Measurements from ENCODE around the gene PTPN1. TPM values are rescaled to one million over a fixed set of nuclear protein-coding genes. Genes with fewer than 3 reads are reported as not detected.

PTPN1 gene
- total RNA-seq, 4 donors from 2014 or later, result 19.9 to 31.4 (median 23.2) TPM

DNA sequence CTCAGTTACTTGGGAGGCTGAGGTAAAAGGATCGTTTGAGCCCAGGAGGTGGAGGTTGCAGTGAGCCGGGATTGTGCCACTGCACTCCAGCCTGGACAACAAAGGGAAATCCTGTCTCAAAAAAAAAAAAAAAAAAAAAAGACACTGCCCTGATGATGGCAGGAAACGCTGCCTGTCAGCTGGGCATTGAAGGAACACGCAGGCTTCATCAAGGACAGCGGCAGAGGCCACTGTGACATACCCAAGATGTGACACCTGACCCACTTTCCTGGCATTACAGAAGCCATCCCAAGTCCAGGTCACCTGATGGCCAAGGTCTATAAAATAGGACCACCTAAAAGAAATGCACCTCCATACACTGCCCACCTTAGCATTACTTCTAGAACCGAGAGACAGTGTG, 105.2 kb downstream of the PTPN1 start:
- no peak for TF ChIP-seq CTCF (IDR thresholded peaks at IDR 0.05; ENCODE audit: low read depth)

GRCh38 chr20:50617022-50617421, 106.8 kb downstream of the PTPN1 start:
- TF ChIP-seq CTCF (IDR thresholded peaks at IDR 0.05; ENCODE audit: low read depth), result no peak

GRCh38 chr20:50618537-50618936, 108.4 kb downstream of the PTPN1 start:
- no peak for TF ChIP-seq CTCF (IDR thresholded peaks at IDR 0.05; ENCODE audit: low read depth)

- TF ChIP-seq CTCF (IDR thresholded peaks at IDR 0.05; ENCODE audit: low read depth), result no peak
Observed at GRCh38 chr20:50621068-50621665, 111.0 kb downstream of the PTPN1 start.

GRCh38 chr20:50624351-50625016, 114.3 kb downstream of the PTPN1 start:
- TF ChIP-seq CTCF (IDR thresholded peaks at IDR 0.05; ENCODE audit: low read depth), result no peak

GRCh38 chr20:50625986-50626677, 115.9 kb downstream of the PTPN1 start:
- no peak for TF ChIP-seq CTCF (IDR thresholded peaks at IDR 0.05; ENCODE audit: low read depth)

- no peak for TF ChIP-seq CTCF (IDR thresholded peaks at IDR 0.05; ENCODE audit: low read depth)
Observed at GRCh38 chr20:50627747-50628146, 117.6 kb downstream of the PTPN1 start.
